C4-2B (cell line): ENCODE data around the gene HSPG2.

Experiments
- CTCF ChIP-seq: fragments of 450-650 bp; conservative IDR thresholded peaks from 2 replicates; pipeline ENCODE4 v1.5.1; 2017; ENCODE audit warnings: mild to moderate bottlenecking
- ZFX ChIP-seq: fragments of 450-650 bp; IDR thresholded peaks from 2 replicates; pipeline ENCODE4 v1.6.1; 2017

- TF ChIP-seq CTCF (no peak), ZFX (no peak)
These were observed 3.5 kb downstream of the HSPG2 start for GRCh38 chr1:21933397-21934248.
